Keratinocyte (primary cell): ENCODE data around the gene CXADR. TPM values are rescaled to one million over a fixed set of nuclear protein-coding genes. Genes with fewer than 3 reads are reported as not detected.
"Not testable (repeated sequence)": the region's sequence is repeated elsewhere in the genome, so short reads cannot be mapped to it uniquely, and the experiment has no call there.

Experiments
- DNase-seq: peaks from one replicate; pipeline ENCODE4 v3.0.0-alpha.2; 2011; ENCODE audit warnings: low read depth, missing footprints, low spot score
- FAIRE-seq: peaks from 2 replicates; lab custom pipeline; 2011; peaks lifted over from hg19 to GRCh38; lab: Jason Lieb, UNC
- H2AFZ ChIP-seq: 2 replicates; pipeline ENCODE4 v1.6.0; 2012; ENCODE audit warnings: low read length, control low read depth, inconsistent platforms; ENCODE audit not compliant: control insufficient read depth
- H3K27ac ChIP-seq: 2 replicates; pipeline ENCODE4 v1.5.1; 2011; ENCODE audit warnings: low read length; ENCODE audit not compliant: control insufficient read depth, insufficient read depth
- H3K27me3 ChIP-seq: 3 replicates; pipeline ENCODE4 v1.6.0; 2011; ENCODE audit warnings: low read length; ENCODE audit not compliant: control insufficient read depth, insufficient read depth; ENCODE audit errors: extremely low read depth
- H3K36me3 ChIP-seq, 2 experiments: 2 replicates in 1 of 2; 3 replicates in 1 of 2; pipeline ENCODE4 v1.5.1; 2011; ENCODE audit warnings: low read length in 2 of 2, mild to moderate bottlenecking in 1 of 2; ENCODE audit not compliant: control insufficient read depth in 2 of 2, insufficient read depth in 2 of 2; ENCODE audit errors: extremely low read depth in 1 of 2
- H3K4me1 ChIP-seq: 3 replicates; pipeline ENCODE4 v1.5.1; 2011; ENCODE audit warnings: low read length; ENCODE audit not compliant: control insufficient read depth, insufficient read depth; ENCODE audit errors: extremely low read depth
- H3K4me2 ChIP-seq: 3 replicates; pipeline ENCODE4 v1.6.0; 2011; ENCODE audit warnings: low read depth, low read length; ENCODE audit not compliant: control insufficient read depth, insufficient read depth; ENCODE audit errors: extremely low read depth
- H3K4me3 ChIP-seq, 3 experiments: fragments of 200-600 bp in 1 of 3; sonication (generic) in 1 of 3; 2 replicates in 2 of 3; 3 replicates in 1 of 3; pipeline ENCODE4 v1.5.1; 2011 to 2016; ENCODE audit warnings: low read length in 3 of 3, mild to moderate bottlenecking in 3 of 3, control low read depth in 2 of 3, inconsistent platforms in 1 of 3, low read depth in 1 of 3, mixed read lengths in 1 of 3, mixed run types in 1 of 3, moderate library complexity in 1 of 3; ENCODE audit not compliant: control insufficient read depth in 2 of 3, insufficient read depth in 2 of 3; ENCODE audit errors: extremely low read depth in 1 of 3
- H3K79me2 ChIP-seq: 2 replicates; pipeline ENCODE4 v1.6.0; 2012; ENCODE audit warnings: low read length; ENCODE audit not compliant: control insufficient read depth, insufficient read depth
- H3K9ac ChIP-seq: 3 replicates; pipeline ENCODE4 v1.6.0; 2011; ENCODE audit warnings: low read length; ENCODE audit not compliant: control insufficient read depth, insufficient read depth; ENCODE audit errors: extremely low read depth
- H3K9me1 ChIP-seq: 3 replicates; pipeline ENCODE4 v1.6.0; 2011; ENCODE audit warnings: low read length; ENCODE audit not compliant: control insufficient read depth, insufficient read depth; ENCODE audit errors: extremely low read depth
- H3K9me3 ChIP-seq: 2 replicates; pipeline ENCODE4 v1.5.1; 2012; ENCODE audit warnings: low read depth, low read length; ENCODE audit not compliant: control insufficient read depth
- H4K20me1 ChIP-seq: 3 replicates; pipeline ENCODE4 v1.6.0; 2011; ENCODE audit warnings: low read length; ENCODE audit not compliant: control insufficient read depth, insufficient read depth; ENCODE audit errors: extremely low read depth
- CTCF ChIP-seq, 3 experiments: IDR thresholded peaks in 1 of 3; conservative IDR thresholded peaks in 1 of 3; optimal IDR thresholded peaks in 1 of 3; 2 replicates in 2 of 3; 3 replicates in 1 of 3; pipeline versions ENCODE3 to v1.5.1; 2011; ENCODE audit warnings: low read length in 3 of 3, mild to moderate bottlenecking in 3 of 3, moderate library complexity in 2 of 3, control low read depth in 1 of 3, inconsistent platforms in 1 of 3; ENCODE audit not compliant: insufficient read depth in 2 of 3; ENCODE audit errors: extremely low read depth in 1 of 3
- EZH2 ChIP-seq: IDR thresholded peaks from one replicate; pipeline ENCODE4 v1.6.1; 2012; ENCODE audit warnings: inconsistent platforms, mild to moderate bottlenecking, low read length, moderate library complexity
- dilution Hi-C: fragments of 300-500 bp; cut with MboI; formaldehyde crosslinking; loops from one replicate; pipeline ENCODE4 v1.7.0; 2020; ENCODE audit warnings: low sequenced_read_pairs; ENCODE audit not compliant: extremely low pct_ligation_motif_present
- polyA plus RNA-seq, 5 experiments: library from polyadenylated mRNA; depleted of rRNA in 3 of 5; stranded (reverse) in 3 of 5; stranded (forward) in 1 of 5; unstranded in 1 of 5; fragments of >200 nt; gene quantifications; 1 replicate in 1 of 5; 2 replicates in 3 of 5; 3 replicates in 1 of 5; pipeline versions ENCODE4 v1.2.1 to v1.2.3, GENCODE V29; 2011 to 2012; ENCODE audit warnings: missing spikeins in 2 of 5, low read depth in 1 of 5, low replicate concordance in 1 of 5

CXADR gene
- polyA plus RNA-seq, 1 donor (not counting 4 experiments of a cell fraction or from before 2014, with no cell fraction given): 37.3 TPM

GRCh38 chr21:17476006-17476405 is 36.8 kb upstream of the CXADR start:
- Histone ChIP-seq H3K27me3 (no peaks in the 10 kb centered on the region), H3K9me3 (no peaks in the 10 kb centered on the region), H3K27ac (no peak overlapping the region), H3K4me1 (peaks cover 11% of the 10 kb centered on the region), H3K9me1 (no peaks in the 10 kb centered on the region), H4K20me1 (no peaks in the 10 kb centered on the region), H3K9ac (no peak overlapping the region), H3K36me3 (no peaks in the 10 kb centered on the region), H3K4me2 (no peak overlapping the region), H3K79me2 (no peaks in the 10 kb centered on the region), H3K4me3 (no peak overlapping the region), H2AFZ (no peak overlapping the region)
- DNase-seq (no peak), FAIRE-seq (no peak)
- TF ChIP-seq EZH2 (no peak), CTCF (optimal IDR thresholded peaks at IDR 0.05 in 1 of 3, IDR thresholded peaks at IDR 0.05 in 1 of 3, conservative IDR thresholded peaks at IDR 0.05 in 1 of 3; ENCODE audit: extremely low read depth in 1 of 3, insufficient read depth in 2 of 3, low read length in 3 of 3) (no peak)
- dilution Hi-C loops: no loop called here

GRCh38 chr21:17478156-17478555 is 34.7 kb upstream of the CXADR start:
- H3K4me2 ChIP-seq, H2AFZ ChIP-seq, H3K27me3 ChIP-seq, DNase-seq, H3K36me3 ChIP-seq, H3K4me3 ChIP-seq, H3K79me2 ChIP-seq, dilution Hi-C loops, H3K9me1 ChIP-seq, H3K4me1 ChIP-seq, H3K9me3 ChIP-seq, H3K27ac ChIP-seq, H4K20me1 ChIP-seq, FAIRE-seq, H3K9ac ChIP-seq: not testable (repeated sequence)

- no peak for FAIRE-seq
Observed at GRCh38 chr21:17479606-17480005, 33.2 kb upstream of the CXADR start.

More at GRCh38 chr21:17479606-17480005, 33.2 kb upstream of the CXADR start:
- Histone ChIP-seq H3K36me3 (no peaks in the 10 kb centered on the region), H2AFZ (no peak overlapping the region), H3K27ac (no peak overlapping the region), H3K9me3 (no peaks in the 10 kb centered on the region), H3K4me2 (no peak overlapping the region), H3K9ac (no peak overlapping the region), H3K27me3 (peaks cover 3% of the 10 kb centered on the region), H3K4me1 (no peaks in the 10 kb centered on the region), H3K4me3 (no peak overlapping the region), H4K20me1 (no peaks in the 10 kb centered on the region), H3K9me1 (no peaks in the 10 kb centered on the region), H3K79me2 (no peaks in the 10 kb centered on the region)
- DNase-seq: no peak
- TF ChIP-seq EZH2 (no peak), CTCF (optimal IDR thresholded peaks at IDR 0.05 in 1 of 3, IDR thresholded peaks at IDR 0.05 in 1 of 3, conservative IDR thresholded peaks at IDR 0.05 in 1 of 3; ENCODE audit: extremely low read depth in 1 of 3, insufficient read depth in 2 of 3, low read length in 3 of 3) (no peak)
- dilution Hi-C loops: no loop called here
